ENCODE measurements around the gene CSRP2. TPM values are rescaled to one million over a fixed set of nuclear protein-coding genes. Genes with fewer than 3 reads are reported as not detected.

CSRP2 gene
- total and polyA plus RNA-seq, 2 of the 13 experiments (the other 11 are each of a cell fraction or from before 2014, with no cell fraction given): 7.2 to 8.0 TPM

DNA sequence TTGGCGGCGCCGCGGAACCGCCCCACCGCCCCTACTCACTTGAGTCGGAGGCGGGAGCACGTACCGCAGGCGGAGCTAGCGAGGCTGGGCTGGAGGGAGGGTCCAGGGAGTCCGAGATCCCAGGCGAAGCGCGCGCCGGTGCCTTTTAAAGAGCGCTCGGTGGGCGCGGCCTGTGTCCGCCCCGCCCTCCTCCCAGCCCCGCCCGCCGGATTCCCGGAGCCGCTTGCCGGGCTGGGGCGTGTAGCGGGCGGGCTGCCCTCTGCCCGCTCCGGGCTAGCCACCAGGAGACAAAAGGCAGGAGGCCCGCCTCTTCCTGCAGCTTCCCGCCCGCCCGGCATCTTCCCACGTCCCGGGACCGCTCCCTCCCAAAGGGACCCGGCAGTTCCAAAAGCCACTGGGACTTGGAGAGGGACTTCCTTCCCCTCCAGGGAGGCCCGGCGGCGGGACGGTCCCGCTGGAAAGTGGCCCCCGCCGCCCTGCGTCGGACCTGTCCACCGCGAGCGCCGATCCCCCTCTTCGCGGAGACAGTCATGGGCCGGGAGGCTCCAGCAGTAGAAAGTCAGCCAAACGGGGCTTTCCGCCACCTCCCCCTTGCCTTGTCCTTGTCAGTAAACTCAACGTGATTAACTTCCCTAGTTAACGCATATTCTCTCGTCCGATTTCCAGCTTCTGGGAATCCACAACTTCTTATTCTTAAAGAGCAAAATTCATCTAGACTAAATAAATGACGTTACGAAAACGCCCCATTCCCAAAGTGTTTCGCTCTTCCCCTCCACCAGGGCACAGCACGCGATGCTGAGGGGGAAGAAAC is at the start of gene CSRP2 (continued):
- TF ChIP-seq ZNF503 (CRISPR knock-in tag; IDR thresholded peaks at IDR 0.05) (no peak), ZBTB2 (CRISPR knock-in tag; IDR thresholded peaks at IDR 0.05; ENCODE audit: low read depth) (no peak), ZNF350 (CRISPR knock-in tag; IDR thresholded peaks at IDR 0.05; ENCODE audit: borderline replicate concordance, low read depth) (no peak), FOXO4 (CRISPR knock-in tag; conservative IDR thresholded peaks at IDR 0.05) (no peak), MAFK (conservative IDR thresholded peaks at IDR 0.05 in 1 of 2, IDR thresholded peaks at IDR 0.05 in 1 of 2; ENCODE audit: low read length in 2 of 2) (no peak), ZC3H13 (CRISPR knock-in tag; IDR thresholded peaks at IDR 0.05) (no peak), KDM2A (CRISPR knock-in tag; IDR thresholded peaks at IDR 0.05; ENCODE audit: borderline replicate concordance, low read depth) (peak; percentile 30; the same call in 1 of the 2 replicates), ZNF430 (CRISPR knock-in tag; IDR thresholded peaks at IDR 0.05) (no peak), LRRFIP1 (CRISPR knock-in tag; conservative IDR thresholded peaks at IDR 0.05) (no peak), RFXAP (CRISPR knock-in tag; IDR thresholded peaks at IDR 0.05; ENCODE audit: borderline replicate concordance) (no peak), ZNF790 (CRISPR knock-in tag; IDR thresholded peaks at IDR 0.05; ENCODE audit: borderline replicate concordance) (no peak), MTA1 (CRISPR knock-in tag; IDR thresholded peaks at IDR 0.05; ENCODE audit: borderline replicate concordance) (no peak), ZNF343 (CRISPR knock-in tag; IDR thresholded peaks at IDR 0.05) (no peak), ZNF687 (CRISPR knock-in tag; IDR thresholded peaks at IDR 0.05) (peak; percentile 71), ZNF232 (CRISPR knock-in tag; IDR thresholded peaks at IDR 0.05; ENCODE audit: borderline replicate concordance) (no peak), RFX5 (IDR thresholded peaks at IDR 0.05; ENCODE audit: low read depth, low read length) (no peak), MATR3 (CRISPR knock-in tag; IDR thresholded peaks at IDR 0.05) (no peak)

Measured in HepG2 (cell line).